ENCODE data around the gene TRIML2.

TRIML2 gene, protein sequence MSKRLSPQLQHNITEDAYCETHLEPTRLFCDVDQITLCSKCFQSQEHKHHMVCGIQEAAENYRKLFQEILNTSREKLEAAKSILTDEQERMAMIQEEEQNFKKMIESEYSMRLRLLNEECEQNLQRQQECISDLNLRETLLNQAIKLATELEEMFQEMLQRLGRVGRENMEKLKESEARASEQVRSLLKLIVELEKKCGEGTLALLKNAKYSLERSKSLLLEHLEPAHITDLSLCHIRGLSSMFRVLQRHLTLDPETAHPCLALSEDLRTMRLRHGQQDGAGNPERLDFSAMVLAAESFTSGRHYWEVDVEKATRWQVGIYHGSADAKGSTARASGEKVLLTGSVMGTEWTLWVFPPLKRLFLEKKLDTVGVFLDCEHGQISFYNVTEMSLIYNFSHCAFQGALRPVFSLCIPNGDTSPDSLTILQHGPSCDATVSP

DNA sequence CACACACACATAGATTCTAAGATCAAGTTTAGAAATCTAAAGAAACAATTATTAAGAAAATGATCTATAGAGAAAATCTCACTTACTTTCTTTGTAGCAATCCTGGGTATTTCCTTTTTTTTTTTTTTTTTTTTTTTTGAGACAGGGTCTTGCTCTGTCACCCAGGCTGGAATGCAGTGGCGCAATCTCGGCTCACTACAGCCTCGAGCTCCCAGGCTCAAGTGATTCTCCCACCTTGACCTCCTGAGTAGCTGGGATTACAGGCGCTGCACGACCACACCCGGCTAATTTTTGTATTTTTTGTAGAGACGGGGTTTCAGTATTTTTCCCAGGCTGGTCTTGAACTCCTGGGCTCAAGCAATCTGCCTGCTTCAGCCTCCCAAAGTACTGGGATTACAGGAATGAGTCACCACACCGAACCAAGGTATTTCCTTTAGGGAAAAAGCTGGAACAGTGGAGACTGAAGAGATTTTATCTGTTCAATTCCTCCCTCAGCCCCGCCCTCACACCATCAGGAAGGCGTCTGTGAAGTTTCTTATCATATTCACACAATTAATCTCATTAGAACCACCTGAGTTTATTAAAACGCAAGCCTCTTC is at the start of gene TRIML2:
TRIML2 (minus strand) TSS at position 447 of the 599 bp plus-strand sequence. CDS start 4,235 bp downstream, outside the sequence.
- no peak for DNase-seq

DNA sequence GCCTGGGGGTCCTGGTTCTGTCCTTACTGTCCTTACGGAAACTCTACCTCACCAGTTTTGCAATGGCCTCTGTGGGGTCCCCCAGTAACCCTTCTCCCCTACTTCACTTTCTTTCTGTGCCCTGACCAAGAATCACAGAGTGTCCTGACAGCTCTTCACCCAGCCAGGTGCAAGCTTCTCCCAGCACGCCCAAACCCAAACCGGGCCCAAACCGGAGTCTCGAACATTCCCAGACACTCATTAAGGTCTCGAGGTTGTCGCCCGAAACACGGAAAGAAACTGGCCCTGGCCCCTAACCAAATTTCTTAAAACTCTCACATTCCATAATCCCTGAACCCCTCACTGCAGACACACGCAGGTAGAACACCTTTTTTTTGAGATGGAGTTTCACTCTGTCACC is 48.9 kb upstream of the TRIML2 start:
- DNase-seq: no peak

DNA sequence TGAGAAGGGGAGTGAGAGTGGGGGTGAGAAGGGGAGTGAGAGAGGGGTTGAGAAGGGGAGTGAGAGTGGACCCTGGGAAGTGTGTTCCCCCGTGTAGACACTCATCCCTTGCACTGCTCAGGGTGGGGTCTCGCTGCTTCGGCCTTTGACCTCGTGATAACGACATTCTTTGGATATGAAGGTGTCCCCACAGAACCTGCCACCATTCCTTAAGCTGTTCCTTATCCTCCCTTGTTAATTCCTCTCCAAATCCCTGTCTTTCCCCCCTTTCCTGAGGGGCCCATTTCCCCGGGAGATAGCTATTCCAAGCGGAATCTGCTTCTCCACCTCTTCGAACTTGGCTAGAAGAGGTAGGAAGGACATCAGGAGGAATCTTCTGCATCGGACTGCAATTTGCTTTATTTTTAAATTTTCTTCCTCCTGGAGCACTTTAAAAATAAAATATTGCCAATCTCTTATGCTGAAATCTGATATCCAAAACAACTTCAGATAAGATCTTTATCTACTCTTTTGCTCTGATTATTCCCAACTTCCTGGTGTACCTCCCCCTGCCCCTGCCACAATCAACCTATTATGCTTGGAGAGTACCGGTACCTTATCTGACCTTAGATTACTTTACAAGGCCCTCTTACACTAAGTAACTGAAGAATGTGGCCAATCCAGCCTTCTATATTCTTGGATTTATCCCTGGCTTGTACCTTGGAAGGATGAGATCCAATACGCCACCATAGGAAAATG is 45.4 kb upstream of the TRIML2 start:
- no peak for DNase-seq

DNA sequence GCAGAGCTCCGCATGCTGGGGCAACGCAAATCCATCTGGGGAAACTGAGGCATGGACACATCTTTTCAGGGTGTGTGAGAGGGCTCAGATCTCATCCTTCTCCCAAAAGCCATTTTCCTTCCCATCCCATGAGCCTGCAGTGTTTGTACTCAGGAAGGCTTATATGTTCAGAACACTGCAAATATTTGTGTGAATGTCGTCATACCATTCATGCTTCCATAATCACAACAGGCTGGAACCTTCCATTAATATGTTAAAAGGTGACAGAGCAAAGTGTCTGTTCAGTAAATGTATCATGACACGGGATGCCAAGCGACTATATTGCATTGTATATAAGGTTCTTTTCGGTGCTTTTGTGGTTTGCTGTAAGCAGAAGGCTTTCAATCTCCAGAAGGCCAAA is 38.4 kb upstream of the TRIML2 start:
- DNase-seq: no peak

DNA sequence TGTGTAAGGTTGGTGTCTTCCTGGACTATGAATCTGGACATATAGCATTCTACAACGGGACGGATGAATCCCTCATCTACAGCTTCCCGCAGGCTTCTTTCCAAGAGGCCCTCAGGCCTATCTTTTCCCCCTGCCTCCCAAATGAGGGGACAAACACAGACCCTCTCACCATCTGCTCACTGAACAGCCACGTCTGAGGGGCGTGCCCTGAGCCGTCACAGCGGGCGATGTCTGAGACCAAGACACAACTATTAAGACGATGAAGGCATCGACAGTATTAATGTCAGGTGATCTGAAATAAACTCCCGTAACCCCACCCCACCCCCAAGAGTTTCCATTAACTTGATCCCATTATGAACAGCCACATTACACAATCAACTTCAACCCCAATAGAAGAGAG is 37.8 kb upstream of the TRIML2 start:
- DNase-seq: no peak

DNA sequence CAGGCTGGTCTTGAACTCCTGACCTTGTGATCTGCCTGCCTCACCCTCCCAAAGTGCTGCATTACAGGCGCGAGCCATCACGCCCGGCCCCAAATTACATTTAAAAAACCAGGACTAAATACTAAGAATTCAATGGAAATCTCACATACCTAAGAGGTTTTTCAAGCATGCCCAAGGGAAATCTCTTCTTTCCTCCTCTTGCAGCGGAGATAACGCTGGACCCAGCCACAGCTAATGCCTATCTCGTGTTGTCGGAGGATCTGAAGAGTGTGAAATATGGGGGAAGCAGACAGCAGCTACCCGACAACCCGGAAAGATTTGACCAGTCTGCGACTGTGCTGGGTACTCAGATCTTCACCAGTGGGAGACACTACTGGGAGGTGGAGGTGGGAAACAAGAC is 37.2 kb upstream of the TRIML2 start:
- no peak for DNase-seq

DNA sequence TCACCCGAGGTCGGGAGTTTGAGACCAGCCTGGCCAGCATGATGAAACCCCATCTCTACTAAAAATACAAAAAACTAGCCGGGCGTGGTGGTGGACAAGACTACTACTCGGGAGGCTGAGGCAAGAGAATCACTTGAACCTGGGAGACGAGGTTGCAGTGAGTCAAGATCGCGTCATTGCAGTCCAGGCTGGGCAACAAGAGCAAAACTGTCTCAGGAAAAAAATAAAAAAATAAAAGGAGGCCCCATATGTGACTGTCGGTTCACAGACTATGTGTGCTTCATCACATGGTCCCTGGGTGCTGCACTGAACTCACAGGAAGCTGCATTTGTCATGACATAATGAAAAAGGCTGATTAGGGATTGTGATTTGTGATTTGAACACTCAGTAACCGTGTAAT is 36.2 kb upstream of the TRIML2 start:
- no peak for DNase-seq

DNA sequence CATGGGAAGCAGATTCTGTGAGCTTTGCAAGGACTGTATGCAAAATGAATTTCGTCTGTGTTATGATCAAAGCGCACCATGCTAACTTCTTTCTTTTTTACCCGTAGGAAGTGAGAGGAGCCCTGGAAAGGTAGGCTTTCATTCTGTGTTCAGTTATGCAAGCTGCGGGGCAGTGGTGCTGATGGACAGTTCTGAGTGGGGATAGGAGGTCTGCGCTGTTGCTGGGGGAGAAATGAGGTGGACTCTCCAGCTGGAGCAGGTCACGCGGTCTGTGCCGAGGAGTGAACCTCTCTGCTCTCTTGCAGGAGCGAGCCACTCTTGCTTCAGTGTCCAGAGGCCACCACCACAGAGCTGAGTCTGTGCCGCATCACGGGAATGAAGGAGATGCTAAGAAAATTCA is 34.3 kb upstream of the TRIML2 start:
- no peak for DNase-seq

DNA sequence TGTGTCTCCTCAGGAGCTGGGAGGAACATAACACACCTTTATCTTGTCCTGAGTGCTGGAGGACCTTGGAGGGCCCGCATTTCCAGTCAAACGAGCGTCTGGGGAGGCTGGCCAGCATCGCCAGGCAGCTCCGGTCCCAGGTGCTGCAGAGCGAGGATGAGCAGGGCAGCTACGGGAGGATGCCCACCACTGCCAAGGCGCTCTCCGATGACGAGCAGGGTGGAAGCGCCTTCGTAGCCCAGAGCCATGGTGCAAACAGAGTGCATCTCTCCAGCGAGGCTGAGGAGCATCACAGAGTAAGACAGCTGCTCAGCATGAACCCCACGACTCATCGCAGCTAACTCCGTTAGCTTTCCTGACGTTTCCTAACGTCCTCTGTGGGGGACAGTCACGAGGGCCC is 30.3 kb upstream of the TRIML2 start:
- no peak for DNase-seq

DNA sequence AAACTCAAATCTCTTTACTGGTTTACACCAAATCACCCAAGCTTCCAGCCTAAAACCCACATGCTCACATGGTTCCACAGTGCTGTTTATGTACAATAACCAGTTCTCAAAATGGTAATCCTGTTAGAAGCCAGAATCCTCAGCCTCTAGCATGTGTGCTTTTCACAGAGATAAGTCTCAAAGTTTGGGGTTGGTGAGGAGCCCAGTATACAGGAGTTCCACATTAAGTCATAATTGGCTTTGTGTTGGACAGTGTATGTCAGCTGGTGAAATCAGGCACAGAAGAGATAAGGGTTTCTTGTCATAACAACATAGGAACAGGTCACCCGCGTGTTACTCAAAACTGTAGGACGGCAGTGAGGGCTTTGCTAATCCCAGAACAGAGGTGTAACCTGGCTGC is 29.7 kb upstream of the TRIML2 start, which contains the start of gene TRIML1:
TRIML1 (plus strand) TSS at position 301 of the 400 bp plus-strand sequence. CDS start 118 bp downstream, outside the sequence.
- no peak for DNase-seq

DNA sequence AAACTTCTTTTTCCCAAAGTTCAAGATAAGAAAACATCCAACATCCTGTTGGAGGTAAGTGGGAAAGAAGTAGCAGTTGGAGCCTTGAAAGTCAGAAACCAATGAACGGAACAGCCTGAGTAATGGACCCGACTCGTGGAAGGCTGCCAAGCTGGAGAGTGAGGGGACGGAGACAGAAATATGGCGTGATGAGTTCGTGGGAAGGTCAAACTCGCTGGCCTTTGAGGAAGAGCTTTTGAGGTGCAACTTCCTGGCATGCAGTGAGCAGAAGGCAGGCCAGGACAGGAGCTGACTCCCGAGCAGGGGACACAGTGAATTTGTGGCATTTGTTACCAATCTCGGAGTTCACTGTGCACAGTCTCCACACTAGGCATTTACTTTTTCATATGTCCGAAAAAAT is 28.8 kb upstream of the TRIML2 start:
- no peak for DNase-seq

DNA sequence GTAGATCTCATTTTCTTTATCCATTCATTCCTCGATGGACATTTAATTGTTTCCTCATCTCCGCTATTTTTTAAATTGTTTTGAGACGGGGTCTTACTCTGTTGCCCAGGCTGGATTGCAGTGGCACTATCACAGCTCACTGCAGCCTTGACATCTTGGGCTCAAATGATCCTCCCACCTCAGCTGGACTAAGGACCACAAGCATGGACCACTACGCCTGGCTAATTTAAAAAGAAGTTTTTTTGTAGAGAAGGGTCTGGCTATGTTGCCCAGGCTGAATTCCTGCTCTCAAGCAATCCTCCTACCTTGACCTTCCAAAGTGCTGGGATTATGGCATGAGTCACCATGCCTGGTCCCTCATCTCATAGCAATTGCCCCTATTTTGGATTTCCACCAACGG is 22.8 kb upstream of the TRIML2 start:
- no peak for DNase-seq

DNA sequence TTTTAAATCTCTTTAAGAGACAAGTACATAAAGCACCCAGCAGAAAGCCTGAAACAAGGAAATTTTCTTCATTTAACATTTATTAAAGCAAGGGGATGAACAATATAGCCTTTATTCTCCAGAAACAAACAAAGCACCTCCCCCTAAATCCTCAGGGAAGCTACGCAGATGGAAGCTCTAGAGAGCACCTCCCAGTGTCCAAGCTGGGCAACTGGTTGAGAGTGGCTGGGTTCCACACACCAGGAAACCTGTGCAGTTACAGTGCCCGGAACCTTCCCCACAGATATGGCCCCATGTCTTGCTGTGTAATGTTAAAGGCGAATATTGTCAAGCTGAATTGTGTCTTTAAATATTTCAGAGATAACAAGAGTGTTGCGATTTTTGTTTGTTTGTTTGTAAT is 21.0 kb upstream of the TRIML2 start:
- no peak for DNase-seq

DNA sequence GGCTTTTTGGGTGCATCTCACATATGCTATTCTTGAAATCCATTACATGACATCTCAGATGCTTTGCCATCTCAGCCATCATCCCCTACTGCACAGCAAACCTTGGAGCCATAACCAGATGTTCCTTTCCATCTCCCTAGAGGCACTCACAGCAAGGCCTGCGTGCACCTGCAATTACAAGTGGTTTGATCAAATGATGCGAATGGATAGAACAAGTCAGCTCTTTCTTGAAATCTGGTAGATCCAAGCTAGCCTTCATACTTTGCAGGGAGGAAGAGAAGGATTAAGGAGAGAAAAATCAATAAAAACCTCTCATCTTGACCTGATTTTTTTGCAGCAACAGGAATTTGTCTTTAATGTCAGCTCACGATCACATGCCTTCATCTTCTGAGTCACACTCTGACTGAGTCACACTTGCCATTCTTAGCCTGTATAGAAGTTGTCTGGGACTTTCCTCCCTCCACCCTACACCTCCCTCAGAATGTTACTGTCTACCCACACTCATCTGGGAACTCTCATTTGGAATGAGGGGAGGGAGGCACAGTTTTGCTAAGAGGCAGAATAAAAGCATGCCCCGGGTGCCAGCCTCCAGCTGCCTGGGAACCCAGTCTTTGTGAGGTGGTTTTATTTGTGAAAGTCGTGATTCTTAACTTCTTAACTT is 17.9 kb upstream of the TRIML2 start:
- peak in 1 of 2 donors; percentile 5 for DNase-seq

DNA sequence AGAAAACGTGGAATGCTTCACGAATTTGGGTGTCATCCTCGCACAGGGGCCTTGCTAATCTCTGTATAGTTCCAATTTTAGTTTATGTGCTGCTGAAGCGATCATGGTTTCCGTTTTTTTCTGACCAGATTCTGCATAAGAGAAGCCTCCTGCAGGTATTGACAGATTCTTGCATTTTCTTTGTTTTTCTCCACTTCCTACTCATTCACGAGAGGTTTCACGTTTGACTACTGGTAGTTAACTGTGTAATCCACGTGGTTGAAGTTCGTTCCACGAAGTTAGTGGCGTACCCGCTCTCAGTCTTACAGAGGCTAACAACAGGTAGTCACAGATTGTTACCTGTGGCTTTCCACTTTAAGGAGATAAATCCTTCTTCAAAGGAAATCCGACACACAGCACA is 12.1 kb upstream of the TRIML2 start:
- DNase-seq: no peak

DNA sequence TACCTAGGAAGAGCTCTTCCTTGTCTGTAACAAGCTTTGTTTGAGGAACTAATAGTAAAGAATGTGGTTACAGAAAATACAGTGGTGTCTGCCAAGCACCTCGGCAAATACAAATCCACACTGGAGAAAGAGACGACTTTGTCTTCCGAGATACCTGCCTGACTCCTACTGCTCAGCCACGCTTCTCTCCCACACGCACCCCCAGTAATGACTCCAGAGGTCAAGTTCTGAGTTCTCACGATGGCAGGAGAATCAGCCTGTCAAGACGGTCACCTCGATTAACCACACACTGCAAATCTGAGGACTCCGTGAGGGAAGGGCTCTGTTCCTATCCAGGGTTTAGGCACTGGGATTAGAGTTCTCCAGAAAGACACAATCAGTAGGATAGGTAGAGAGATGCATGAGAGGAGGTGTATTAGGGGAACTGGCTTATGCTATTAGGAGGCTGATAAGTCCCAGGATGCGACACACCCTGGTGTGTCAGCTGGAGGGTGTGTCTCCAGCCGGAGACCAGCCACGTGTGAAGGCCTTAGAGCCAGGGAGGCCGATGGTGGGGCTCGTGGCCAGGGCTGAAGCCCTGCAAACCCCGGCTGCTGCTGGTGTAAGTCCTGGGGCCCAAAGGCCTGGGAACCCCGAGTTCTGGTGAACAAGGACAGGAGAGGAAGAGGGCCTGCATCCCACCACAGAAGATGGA is 8.4 kb upstream of the TRIML2 start:
- DNase-seq: no peak

DNA sequence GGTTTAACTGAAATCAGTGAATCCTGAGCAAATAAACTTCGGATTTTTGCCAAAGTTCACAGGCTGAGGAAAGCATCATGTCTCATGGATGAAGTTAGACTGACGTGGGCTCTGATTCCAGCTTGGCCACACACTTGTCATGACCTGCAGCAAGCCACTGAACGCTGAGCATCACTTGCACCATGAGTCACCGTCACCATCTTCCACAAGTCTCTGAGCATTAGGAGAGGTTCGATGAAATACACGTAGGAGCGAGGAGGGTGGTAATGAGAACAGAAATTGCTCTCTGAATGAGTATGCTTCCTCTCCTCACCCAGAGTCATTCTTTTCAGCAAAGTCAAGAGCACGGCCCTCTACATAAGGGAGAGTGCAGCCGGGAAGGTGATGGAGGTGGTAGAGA is 3.8 kb upstream of the TRIML2 start:
- no peak for DNase-seq

DNA sequence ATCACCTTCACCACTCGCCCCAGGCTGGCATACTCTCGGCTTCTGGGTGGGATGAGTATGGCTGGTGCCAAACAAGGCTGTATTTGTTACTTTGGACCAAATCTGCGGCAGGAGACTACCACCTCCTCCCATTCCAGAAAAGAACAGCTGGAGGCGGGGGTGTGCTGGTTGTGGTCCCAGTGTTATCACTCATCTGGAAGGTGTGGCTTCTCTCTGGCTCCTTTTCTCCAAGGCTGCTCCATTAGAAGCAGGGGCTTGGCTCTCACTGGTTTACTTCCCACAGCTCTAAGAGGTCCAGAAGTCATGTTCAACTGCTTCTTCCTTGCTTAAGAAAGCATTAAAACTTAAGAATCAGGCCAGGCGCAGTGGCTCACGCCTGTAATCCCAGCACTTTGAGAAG is 2.6 kb upstream of the TRIML2 start:
- no peak for DNase-seq

DNA sequence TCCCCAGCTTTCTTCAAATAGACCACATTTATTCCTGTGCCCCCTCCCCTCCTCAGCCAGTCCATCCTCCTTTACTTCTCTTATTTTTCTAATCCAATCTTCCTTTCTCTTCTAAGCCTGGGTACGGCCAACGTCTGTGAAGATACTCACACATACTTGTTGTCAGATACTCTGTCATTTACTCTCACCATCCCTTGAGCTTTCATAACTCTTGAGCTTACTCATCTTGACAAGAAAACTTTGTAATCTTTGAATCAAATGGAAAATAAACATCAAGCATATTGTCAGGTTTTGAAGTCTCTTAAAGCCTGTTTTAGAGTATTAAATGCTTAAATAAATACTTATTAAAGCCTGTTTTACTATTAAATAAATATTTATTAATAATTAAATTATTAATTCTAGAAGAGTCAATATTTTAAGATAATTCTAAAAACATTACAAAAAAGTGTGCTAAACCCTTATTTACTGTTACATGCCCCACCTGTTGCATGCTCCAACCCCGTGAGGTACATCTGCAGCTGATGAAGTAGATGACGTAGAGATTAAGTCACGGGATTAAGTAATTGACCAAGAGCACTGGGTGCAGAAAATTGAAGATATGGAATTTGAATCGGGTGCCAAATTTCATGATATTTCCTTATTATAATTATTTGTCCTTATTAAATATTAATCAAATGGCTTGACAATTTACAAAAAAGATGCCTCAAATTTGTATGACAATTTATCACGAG is 1.5 kb upstream of the TRIML2 start:
- DNase-seq: no peak

DNA sequence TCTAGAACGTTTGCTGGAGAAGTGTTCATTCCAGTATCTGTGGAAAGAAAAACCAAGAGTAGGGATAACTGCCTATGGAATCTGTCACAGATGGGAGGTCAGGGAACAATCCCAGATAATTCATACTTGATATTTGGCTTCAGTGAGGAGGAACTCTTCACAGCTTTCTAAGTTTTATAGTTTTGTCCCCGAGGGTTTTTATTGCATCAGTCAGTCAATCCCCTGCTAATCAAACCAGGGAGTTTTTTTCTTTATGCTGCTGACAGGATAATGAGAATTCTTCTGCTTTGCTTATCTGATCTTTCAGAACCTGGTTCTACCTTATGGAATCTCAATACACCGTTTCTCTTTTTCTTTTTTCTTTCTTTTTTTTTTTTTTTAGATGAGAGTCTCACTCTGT is 633 bp upstream of the TRIML2 start:
- no peak for DNase-seq

DNA sequence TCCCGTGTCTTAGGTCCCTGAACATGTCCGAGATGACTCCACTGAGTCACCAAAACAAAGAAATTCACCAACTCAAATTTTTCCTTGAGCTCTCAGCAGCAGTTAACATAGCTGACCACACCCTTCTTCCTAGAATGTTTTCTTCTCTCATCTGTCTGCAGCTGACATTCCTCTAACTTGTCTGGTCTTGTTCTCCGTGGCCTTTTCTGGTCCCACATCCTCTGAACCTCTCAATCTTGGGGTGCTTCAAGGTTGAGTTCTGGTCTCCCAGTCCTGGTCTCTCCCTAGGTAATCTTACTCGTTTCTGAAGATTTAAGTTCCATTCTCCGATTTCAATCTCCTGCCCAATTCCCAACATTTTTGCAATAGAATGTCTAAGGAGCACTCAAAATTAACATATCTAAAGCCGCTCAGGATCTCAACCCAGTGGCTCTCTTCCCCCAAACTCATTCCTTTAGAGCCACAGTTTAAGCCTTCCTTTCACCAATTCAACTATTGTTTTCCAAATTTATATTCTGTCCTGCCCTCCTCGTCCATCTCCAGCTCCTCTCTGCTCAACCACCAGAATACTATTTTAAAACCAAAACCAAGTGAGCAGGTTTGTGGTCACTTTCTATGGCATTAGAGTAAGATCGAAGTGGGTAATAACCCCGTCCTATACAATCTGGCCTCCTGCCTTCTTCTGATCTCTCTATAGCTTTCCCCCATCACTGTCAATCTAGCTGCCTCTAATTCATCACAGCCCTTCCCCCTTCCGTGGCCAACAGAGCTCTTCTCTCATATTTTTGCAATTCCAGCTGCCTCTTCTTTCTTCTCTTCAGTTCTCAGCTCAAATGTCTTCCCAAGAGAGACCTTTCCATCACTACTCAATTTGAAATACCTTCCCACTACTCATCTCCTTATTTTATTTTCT is 1.2 kb downstream of the TRIML2 start:
- no peak for DNase-seq

Measured in inflammatory macrophage treated with lipopolysaccharide for 1 hour (primary cell).